ENCODE data around the gene OR2F2. TPM values are rescaled to one million over a fixed set of nuclear protein-coding genes. Genes with fewer than 3 reads are reported as not detected.

The OR2F2 gene
- total RNA-seq, 1 experiment from 2014 or later = not detected

DNA sequence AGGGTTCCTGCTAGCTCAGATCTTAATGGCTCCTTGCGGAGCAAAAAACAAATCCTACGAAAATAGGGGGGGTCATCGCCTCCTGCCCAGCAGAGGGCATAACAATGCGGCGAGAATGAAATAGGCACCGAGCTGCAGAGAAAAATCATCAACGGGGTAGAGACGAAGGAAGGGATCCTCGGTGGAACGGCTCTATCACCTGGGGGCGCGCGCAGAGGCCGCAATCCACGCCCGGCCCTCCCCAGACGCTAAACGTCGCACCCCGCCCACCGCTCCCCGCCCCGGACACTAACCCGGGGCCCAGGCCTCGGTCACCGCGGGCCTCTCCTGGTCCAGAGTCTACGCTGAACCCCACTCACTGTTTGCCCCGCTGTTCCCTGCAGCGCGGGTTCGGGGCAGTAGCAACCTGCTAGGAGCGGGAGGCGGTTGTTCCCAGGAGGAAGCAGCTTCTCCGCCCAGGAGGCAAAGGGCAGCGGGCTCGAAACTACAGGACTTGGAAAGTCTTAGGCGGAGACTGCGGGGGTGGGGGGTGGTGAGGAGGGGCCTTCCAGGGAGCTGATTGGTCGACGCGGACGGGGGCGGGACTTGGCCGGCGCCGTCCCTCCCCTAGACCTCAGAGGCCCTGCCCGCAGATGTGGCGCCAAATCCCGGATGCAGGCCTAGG is 33.2 kb upstream of the OR2F2 start, which contains the start of gene TCAF1 (continued):
- TF ChIP-seq, protein P1, sequence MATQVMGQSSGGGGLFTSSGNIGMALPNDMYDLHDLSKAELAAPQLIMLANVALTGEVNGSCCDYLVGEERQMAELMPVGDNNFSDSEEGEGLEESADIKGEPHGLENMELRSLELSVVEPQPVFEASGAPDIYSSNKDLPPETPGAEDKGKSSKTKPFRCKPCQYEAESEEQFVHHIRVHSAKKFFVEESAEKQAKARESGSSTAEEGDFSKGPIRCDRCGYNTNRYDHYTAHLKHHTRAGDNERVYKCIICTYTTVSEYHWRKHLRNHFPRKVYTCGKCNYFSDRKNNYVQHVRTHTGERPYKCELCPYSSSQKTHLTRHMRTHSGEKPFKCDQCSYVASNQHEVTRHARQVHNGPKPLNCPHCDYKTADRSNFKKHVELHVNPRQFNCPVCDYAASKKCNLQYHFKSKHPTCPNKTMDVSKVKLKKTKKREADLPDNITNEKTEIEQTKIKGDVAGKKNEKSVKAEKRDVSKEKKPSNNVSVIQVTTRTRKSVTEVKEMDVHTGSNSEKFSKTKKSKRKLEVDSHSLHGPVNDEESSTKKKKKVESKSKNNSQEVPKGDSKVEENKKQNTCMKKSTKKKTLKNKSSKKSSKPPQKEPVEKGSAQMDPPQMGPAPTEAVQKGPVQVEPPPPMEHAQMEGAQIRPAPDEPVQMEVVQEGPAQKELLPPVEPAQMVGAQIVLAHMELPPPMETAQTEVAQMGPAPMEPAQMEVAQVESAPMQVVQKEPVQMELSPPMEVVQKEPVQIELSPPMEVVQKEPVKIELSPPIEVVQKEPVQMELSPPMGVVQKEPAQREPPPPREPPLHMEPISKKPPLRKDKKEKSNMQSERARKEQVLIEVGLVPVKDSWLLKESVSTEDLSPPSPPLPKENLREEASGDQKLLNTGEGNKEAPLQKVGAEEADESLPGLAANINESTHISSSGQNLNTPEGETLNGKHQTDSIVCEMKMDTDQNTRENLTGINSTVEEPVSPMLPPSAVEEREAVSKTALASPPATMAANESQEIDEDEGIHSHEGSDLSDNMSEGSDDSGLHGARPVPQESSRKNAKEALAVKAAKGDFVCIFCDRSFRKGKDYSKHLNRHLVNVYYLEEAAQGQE (IDR thresholded peaks at IDR 0.05; ENCODE audit: low read depth) = no peak
- TF ChIP-seq ZFX (IDR thresholded peaks at IDR 0.05) (peak; percentile 95), TCF7L2 (IDR thresholded peaks at IDR 0.05; ENCODE audit: borderline replicate concordance, extremely low read depth, insufficient read depth, insufficient read length) (no peak), RAD21 (IDR thresholded peaks at IDR 0.05; ENCODE audit: low read depth) (peak; percentile 34; the same call in 1 of the 2 replicates)

DNA sequence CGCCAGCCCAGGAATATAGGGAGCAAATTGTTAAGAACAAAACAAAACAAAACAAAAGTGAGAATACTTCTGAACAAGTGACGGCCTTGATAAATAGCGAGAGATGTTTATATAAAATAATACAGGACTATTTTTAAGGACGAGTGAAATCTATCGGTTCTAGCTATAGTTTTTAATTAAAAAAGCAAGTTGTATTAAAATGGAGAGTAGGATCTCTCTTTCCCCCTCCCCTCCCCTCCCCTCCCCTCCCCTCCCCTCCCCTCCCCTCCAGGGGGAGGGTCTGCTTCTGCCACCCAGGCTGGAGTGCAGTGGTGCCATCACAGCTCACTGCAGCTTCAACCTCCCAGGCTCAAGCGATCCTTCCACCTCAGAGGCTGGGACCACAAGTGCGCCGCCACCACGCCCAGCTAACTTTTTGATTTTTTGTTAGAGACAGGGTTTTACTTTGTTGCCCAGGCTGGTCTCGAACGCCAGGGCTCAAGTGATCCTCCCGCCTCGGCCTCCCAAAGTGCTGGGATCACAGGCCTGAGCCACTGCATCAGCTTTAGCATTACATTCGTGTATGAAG is 32.6 kb upstream of the OR2F2 start:
- ChIA-PET RAD21 (ENCODE audit: low non-redundant PET in 1 of 2, low total read pairs in 2 of 2, uncharacterized antibody in 2 of 2, unreplicated experiment in 2 of 2) (no interaction called here), POLR2A (interaction anchor here (1.1 to 1.8 kb wide), 3 partner anchors 9 to 17 kb away, joined by 5 to 10 read pairs (median 8); no protein-coding TSS in a partner anchor), CTCF (interaction anchor here (1.0 to 2.3 kb wide), 8 partner anchors 10 to 508 kb away, joined by 3 to 28 read pairs (median 4); no protein-coding TSS in a partner anchor)
- Histone ChIP-seq H3K79me2 (ENCODE audit: insufficient read depth, low read length) (peaks cover 42% of the 10 kb centered on the region), H3K4me2 (ENCODE audit: low read length) (peak overlapping the region; percentile 92), H3K9me2 (ENCODE audit: insufficient read depth) (no peaks in the 10 kb centered on the region), H3K4me1 (ENCODE audit: control insufficient read depth in 1 of 2, insufficient read depth in 2 of 2, low read length in 2 of 2) (peaks cover 8 to 18% of the 10 kb centered on the region in 2 experiments), H3K9me3 (ENCODE audit: control insufficient read depth in 1 of 2, insufficient read depth in 1 of 2, low read depth in 1 of 2, low read length in 2 of 2) (no peaks in the 10 kb centered on the region), H3K36me3 (ENCODE audit: control insufficient read depth in 1 of 2, insufficient read depth in 2 of 2, low read length in 2 of 2) (no peaks in the 10 kb centered on the region), H3K27me3 (ENCODE audit: insufficient read depth, low read length) (no peaks in the 10 kb centered on the region), H3K27ac (ENCODE audit: low read depth, low read length) (peak overlapping the region; percentile 83), H4K20me1 (ENCODE audit: insufficient read depth) (no peaks in the 10 kb centered on the region), H3K9ac (ENCODE audit: low read length) (peak overlapping the region; percentile 89), H3K4me3 (replicated peaks in 1 of 2; ENCODE audit: low read depth in 1 of 2, low read length in 2 of 2) (peak overlapping the region; percentile 86 to 91), H2AFZ (ENCODE audit: low read depth, low read length, poor library complexity, severe bottlenecking) (peak overlapping the region; percentile 43)
- no peak for DNase-seq (ENCODE audit: low read depth, low spot score)
- no peak for ATAC-seq
- intact Hi-C loops (cut with micrococcal nuclease) = loop anchor here (5.0 to 10.0 kb wide), 2 partner anchors 122 to 225 kb away; no protein-coding TSS in a partner anchor
- no TSS peak for BruUV-seq (replicated peaks)
- no peak for TF ChIP-seq YY1 (IDR thresholded peaks at IDR 0.05; ENCODE audit: extremely low read depth, insufficient replicate concordance, low read depth, low read length)

Data from HCT116 (cell line).